Nephron progenitor cell (in vitro differentiated cells): ENCODE results near the gene GPR87.

Experiments
- DNase-seq: peaks from one replicate; pipeline ENCODE4 v3.0.0; 2021
- H3K27ac Mint-ChIP-seq: 2 replicates; pipeline ENCODE4 v1.8.0; 2021; ENCODE audit warnings: mild to moderate bottlenecking, moderate library complexity, mixed read lengths
- H3K27me3 Mint-ChIP-seq: 2 replicates; pipeline ENCODE4 v1.8.0; 2021; ENCODE audit warnings: mild to moderate bottlenecking, low read depth, mixed read lengths; ENCODE audit not compliant: poor library complexity
- H3K36me3 Mint-ChIP-seq: 2 replicates; pipeline ENCODE4 v1.8.0; 2021; ENCODE audit warnings: low read depth, mixed read lengths
- H3K4me1 Mint-ChIP-seq: 2 replicates; pipeline ENCODE4 v1.8.0; 2021; ENCODE audit warnings: mixed read lengths
- H3K4me3 Mint-ChIP-seq: 2 replicates; pipeline ENCODE4 v1.8.0; 2021; ENCODE audit warnings: mild to moderate bottlenecking, moderate library complexity, mixed read lengths
- H3K9me3 Mint-ChIP-seq: 2 replicates; pipeline ENCODE4 v1.8.0; 2021; ENCODE audit warnings: mild to moderate bottlenecking, moderate library complexity, mixed read lengths
- CTCF ChIP-seq: fragments of 200-600 bp; sonication (generic); IDR thresholded peaks from 2 replicates; pipeline ENCODE4 v1.5.0; 2021; ENCODE audit warnings: antibody characterized with exemption

GPR87 gene

GRCh38 chr3:151281671-151282324 is 34.8 kb downstream of the GPR87 start:
- Mint-ChIP-seq H3K4me1 (peaks cover 50% of the 10 kb centered on the region), H3K27me3 (no peaks in the 10 kb centered on the region), H3K9me3 (no peaks in the 10 kb centered on the region), H3K4me3 (no peak overlapping the region), H3K27ac (no peak overlapping the region), H3K36me3 (no peaks in the 10 kb centered on the region)
- no peak for TF ChIP-seq CTCF
- DNase-seq: no peak

GRCh38 chr3:151278230-151278629 is 38.4 kb downstream of the GPR87 start, which contains the start of gene P2RY14:
P2RY14 (minus strand) TSS chr3:151278542; CDS start chr3:151214316, 64,226 bp downstream.
- H3K9me3 Mint-ChIP-seq: no peaks in the 10 kb centered on the region
- peak within 1 kb of the TSS; percentile 50 for H3K27ac Mint-ChIP-seq
- H3K36me3 Mint-ChIP-seq: no peaks in the 10 kb centered on the region
- no peak for DNase-seq
- TF ChIP-seq CTCF: no peak
- no peaks in the 10 kb centered on the region for H3K27me3 Mint-ChIP-seq
- H3K4me3 Mint-ChIP-seq: no peak within 1 kb of the TSS
- peaks cover 37% of the 10 kb centered on the region for H3K4me1 Mint-ChIP-seq

GRCh38 chr3:151276687-151277042 is 40.0 kb downstream of the GPR87 start:
- H3K27ac Mint-ChIP-seq: no peak overlapping the region
- H3K27me3 Mint-ChIP-seq: no peaks in the 10 kb centered on the region
- TF ChIP-seq CTCF: no peak
- H3K36me3 Mint-ChIP-seq: peaks cover 4% of the 10 kb centered on the region
- no peaks in the 10 kb centered on the region for H3K9me3 Mint-ChIP-seq
- no peak for DNase-seq
- peaks cover 27% of the 10 kb centered on the region for H3K4me1 Mint-ChIP-seq
- H3K4me3 Mint-ChIP-seq: no peak overlapping the region

GRCh38 chr3:151276038-151276686 is 40.5 kb downstream of the GPR87 start:
- H3K36me3 Mint-ChIP-seq: peaks cover 4% of the 10 kb centered on the region
- H3K27ac Mint-ChIP-seq: peak overlapping the region; percentile 52

GRCh38 chr3:151275091-151275490 is 41.5 kb downstream of the GPR87 start:
- peaks cover 4% of the 10 kb centered on the region for H3K36me3 Mint-ChIP-seq
- peaks cover 20% of the 10 kb centered on the region for H3K4me1 Mint-ChIP-seq
- no peaks in the 10 kb centered on the region for H3K27me3 Mint-ChIP-seq
- no peak overlapping the region for H3K4me3 Mint-ChIP-seq
- no peak for TF ChIP-seq CTCF
- H3K27ac Mint-ChIP-seq: no peak overlapping the region
- no peak for DNase-seq
- no peaks in the 10 kb centered on the region for H3K9me3 Mint-ChIP-seq

More at GRCh38 chr3:151276038-151276686, 40.5 kb downstream of the GPR87 start:
- no peaks in the 10 kb centered on the region for H3K27me3 Mint-ChIP-seq
- H3K4me3 Mint-ChIP-seq: no peak overlapping the region
- TF ChIP-seq CTCF: no peak
- peaks cover 27% of the 10 kb centered on the region for H3K4me1 Mint-ChIP-seq
- no peak for DNase-seq
- no peaks in the 10 kb centered on the region for H3K9me3 Mint-ChIP-seq

GRCh38 chr3:151269631-151270030 is 47.0 kb downstream of the GPR87 start:
- H3K4me1 Mint-ChIP-seq: no peaks in the 10 kb centered on the region
- no peak overlapping the region for H3K27ac Mint-ChIP-seq
- H3K9me3 Mint-ChIP-seq: no peaks in the 10 kb centered on the region

More at GRCh38 chr3:151269631-151270030, 47.0 kb downstream of the GPR87 start:
- Mint-ChIP-seq H3K27me3 (no peaks in the 10 kb centered on the region), H3K4me3 (no peak overlapping the region), H3K36me3 (peaks cover 10% of the 10 kb centered on the region)
- TF ChIP-seq CTCF: no peak
- DNase-seq: no peak
